ENCODE data around the gene VEZF1. TPM values are rescaled to one million over a fixed set of nuclear protein-coding genes. Genes with fewer than 3 reads are reported as not detected.

VEZF1 gene
- polyA plus RNA-seq, 3 donors = 28.3 to 40.1 (median 29.0) TPM

DNA sequence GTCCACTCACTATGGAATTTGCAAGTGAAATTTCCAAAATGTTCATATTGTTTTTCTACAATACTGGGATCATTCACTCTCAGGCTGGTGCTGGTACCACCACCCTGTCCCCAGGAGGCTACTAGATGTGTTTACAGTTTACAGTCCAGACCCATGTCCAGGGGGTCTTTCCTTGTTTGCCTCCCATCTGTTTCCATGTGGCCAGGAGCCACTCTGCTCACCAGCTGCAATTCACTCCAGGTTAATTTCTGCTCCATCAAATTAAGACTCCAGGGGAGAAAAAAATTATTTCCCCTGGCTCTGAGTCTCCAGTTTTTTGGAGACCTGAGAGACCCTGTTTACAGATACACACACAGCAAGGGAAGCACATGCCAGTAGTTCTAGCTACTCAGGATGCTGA lies 31.5 kb upstream of the VEZF1 start:
- peaks cover 0 to 11% (median 8%) of the 10 kb centered on the region in 3 donors for H3K27me3 Mint-ChIP-seq (ENCODE audit: low read depth in 3 of 3)
- Histone ChIP-seq H3K36me3 (replicated peaks in 1 of 2; ENCODE audit: control insufficient read depth in 1 of 2, insufficient read depth in 2 of 2, low read length in 2 of 2) (no peaks in the 10 kb centered on the region), H3K79me2 (ENCODE audit: insufficient read depth, low read length) (no peaks in the 10 kb centered on the region), H3K9ac (ENCODE audit: insufficient read depth, low read length, poor library complexity, severe bottlenecking) (no peak overlapping the region), H2AFZ (ENCODE audit: insufficient read depth, low read depth, low read length, poor library complexity, severe bottlenecking) (no peak overlapping the region), H3K4me1 (ENCODE audit: control insufficient read depth in 1 of 2, insufficient read depth in 2 of 2, low read length in 2 of 2) (peaks cover 11 to 12% of the 10 kb centered on the region in 2 donors), H3K4me2 (replicated peaks; ENCODE audit: extremely low read depth, low read length, poor library complexity, severe bottlenecking) (no peak overlapping the region), H4K20me1 (ENCODE audit: insufficient read depth, low read length) (no peaks in the 10 kb centered on the region), H3K9me3 (replicated peaks in 1 of 2; ENCODE audit: control insufficient read depth in 1 of 2, insufficient read depth in 1 of 2, low read length in 2 of 2) (no peaks in the 10 kb centered on the region), H3K27me3 (ENCODE audit: control insufficient read depth in 2 of 2, insufficient read depth in 2 of 2, low read length in 2 of 2) (peaks cover 4 to 6% of the 10 kb centered on the region in 2 donors), H3K27ac (ENCODE audit: low read depth in 1 of 2, low read length in 2 of 2) (no peak overlapping the region), H3K4me3 (replicated peaks in 1 of 3; ENCODE audit: low read depth in 2 of 3, low read length in 3 of 3) (no peak overlapping the region)
- TF ChIP-seq, protein P1, sequence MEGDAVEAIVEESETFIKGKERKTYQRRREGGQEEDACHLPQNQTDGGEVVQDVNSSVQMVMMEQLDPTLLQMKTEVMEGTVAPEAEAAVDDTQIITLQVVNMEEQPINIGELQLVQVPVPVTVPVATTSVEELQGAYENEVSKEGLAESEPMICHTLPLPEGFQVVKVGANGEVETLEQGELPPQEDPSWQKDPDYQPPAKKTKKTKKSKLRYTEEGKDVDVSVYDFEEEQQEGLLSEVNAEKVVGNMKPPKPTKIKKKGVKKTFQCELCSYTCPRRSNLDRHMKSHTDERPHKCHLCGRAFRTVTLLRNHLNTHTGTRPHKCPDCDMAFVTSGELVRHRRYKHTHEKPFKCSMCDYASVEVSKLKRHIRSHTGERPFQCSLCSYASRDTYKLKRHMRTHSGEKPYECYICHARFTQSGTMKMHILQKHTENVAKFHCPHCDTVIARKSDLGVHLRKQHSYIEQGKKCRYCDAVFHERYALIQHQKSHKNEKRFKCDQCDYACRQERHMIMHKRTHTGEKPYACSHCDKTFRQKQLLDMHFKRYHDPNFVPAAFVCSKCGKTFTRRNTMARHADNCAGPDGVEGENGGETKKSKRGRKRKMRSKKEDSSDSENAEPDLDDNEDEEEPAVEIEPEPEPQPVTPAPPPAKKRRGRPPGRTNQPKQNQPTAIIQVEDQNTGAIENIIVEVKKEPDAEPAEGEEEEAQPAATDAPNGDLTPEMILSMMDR (IDR thresholded peaks at IDR 0.05) = no peak
- H3K36me3 Mint-ChIP-seq = no peaks in the 10 kb centered on the region
- H3K4me1 Mint-ChIP-seq = peaks cover 9% of the 10 kb centered on the region
- no peak for DNase-seq
- H3K4me3 Mint-ChIP-seq = peak overlapping the region in 1 of 2 donors; percentile 53
- no peaks in the 10 kb centered on the region for H3K9me3 Mint-ChIP-seq
- intact Hi-C loops (cut with micrococcal nuclease) = no loop called here
- no peak overlapping the region for H3K27ac Mint-ChIP-seq

DNA sequence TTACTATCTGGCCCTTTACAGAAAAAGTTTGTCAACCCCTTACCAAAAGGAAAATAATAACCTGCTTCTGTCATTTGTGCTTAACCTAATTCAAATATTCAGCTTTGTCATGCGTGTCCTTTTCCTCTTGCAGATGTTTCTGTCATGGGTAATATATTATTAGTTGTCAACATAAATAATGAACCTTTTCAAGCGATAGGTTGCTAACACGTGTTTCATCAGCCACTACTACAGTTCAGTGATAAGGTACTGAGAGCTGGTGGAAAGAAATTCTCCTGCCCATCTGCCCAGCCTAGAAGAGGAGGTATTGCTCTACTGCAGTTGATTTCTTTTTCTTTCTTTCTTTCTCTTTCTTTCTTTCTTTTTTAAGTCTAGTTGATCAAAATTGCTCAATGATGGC lies 31.0 kb upstream of the VEZF1 start:
- no peak overlapping the region for H3K9ac ChIP-seq (ENCODE audit: insufficient read depth, low read length, poor library complexity, severe bottlenecking)
- peaks cover 7% of the 10 kb centered on the region in 2 donors for H3K4me1 ChIP-seq (ENCODE audit: control insufficient read depth in 1 of 2, insufficient read depth in 2 of 2, low read length in 2 of 2)
- intact Hi-C loops (cut with micrococcal nuclease) = no loop called here
- TF ChIP-seq, protein P1 (IDR thresholded peaks at IDR 0.05) = no peak
- no peak overlapping the region for H3K4me2 ChIP-seq (replicated peaks; ENCODE audit: extremely low read depth, low read length, poor library complexity, severe bottlenecking)
- WGBS (ENCODE audit: insufficient coverage) = no CpG with 5 or more reads among the region's 3 CpGs
- no peaks in the 10 kb centered on the region for H4K20me1 ChIP-seq (ENCODE audit: insufficient read depth, low read length)
- DNase-seq = no peak
- H3K27ac Mint-ChIP-seq = no peak overlapping the region
- H3K27ac ChIP-seq (ENCODE audit: low read depth in 1 of 2, low read length in 2 of 2) = no peak overlapping the region
- H2AFZ ChIP-seq (ENCODE audit: insufficient read depth, low read depth, low read length, poor library complexity, severe bottlenecking) = no peak overlapping the region
- H3K36me3 Mint-ChIP-seq = no peaks in the 10 kb centered on the region
- H3K79me2 ChIP-seq (ENCODE audit: insufficient read depth, low read length) = no peaks in the 10 kb centered on the region
- peak overlapping the region in 1 of 2 donors; percentile 53 for H3K4me3 Mint-ChIP-seq
- H3K27me3 ChIP-seq (ENCODE audit: control insufficient read depth in 2 of 2, insufficient read depth in 2 of 2, low read length in 2 of 2) = peaks cover 4 to 6% of the 10 kb centered on the region in 2 donors
- no peaks in the 10 kb centered on the region for H3K9me3 Mint-ChIP-seq
- H3K9me3 ChIP-seq (replicated peaks in 1 of 2; ENCODE audit: control insufficient read depth in 1 of 2, insufficient read depth in 1 of 2, low read length in 2 of 2) = no peaks in the 10 kb centered on the region
- peaks cover 6% of the 10 kb centered on the region for H3K4me1 Mint-ChIP-seq
- no peak overlapping the region for H3K4me3 ChIP-seq (replicated peaks in 1 of 3; ENCODE audit: low read depth in 2 of 3, low read length in 3 of 3)
- no peaks in the 10 kb centered on the region for H3K36me3 ChIP-seq (replicated peaks in 1 of 2; ENCODE audit: control insufficient read depth in 1 of 2, insufficient read depth in 2 of 2, low read length in 2 of 2)
- peaks cover 2 to 12% (median 8%) of the 10 kb centered on the region in 3 donors for H3K27me3 Mint-ChIP-seq (ENCODE audit: low read depth in 3 of 3)
